ENCODE measurements around the gene CAP2. TPM values are rescaled to one million over a fixed set of nuclear protein-coding genes. Genes with fewer than 3 reads are reported as not detected.
A peak's percentile ranks its signal among the peaks of the same experiment; 100 is the strongest.

The CAP2 gene
- total and polyA plus RNA-seq, 9 of the 15 experiments (the other 6 are each of a cell fraction or from before 2014, with no cell fraction given): not detected

GRCh38 chr6:17600527-17601385, 207.4 kb downstream of the CAP2 start (continued):
- TF ChIP-seq RBBP5 (IDR thresholded peaks at IDR 0.05; ENCODE audit: borderline replicate concordance, insufficient read depth, low read length, poor library complexity, severe bottlenecking) (peak; percentile 68), ZNF134 (CRISPR knock-in tag; conservative IDR thresholded peaks at IDR 0.05) (no peak), MNT (conservative IDR thresholded peaks at IDR 0.05) (peak in 1 of 2 experiments; percentile 11; a peak in 1 of 4 replicates), PCBP1 (IDR thresholded peaks at IDR 0.05; ENCODE audit: low read depth, low read length, poor library complexity, severe bottlenecking) (peak; percentile 20), ZNF184 (CRISPR knock-in tag; IDR thresholded peaks at IDR 0.05) (no peak), ZNF449 (CRISPR knock-in tag; IDR thresholded peaks at IDR 0.05) (no peak), ZNF561 (CRISPR knock-in tag; conservative IDR thresholded peaks at IDR 0.05) (no peak), ETV5 (CRISPR knock-in tag; IDR thresholded peaks at IDR 0.05; ENCODE audit: low read depth) (0 out of 2 replicates have a peak, but pooled peaks have one; percentile 55), ZFP1 (CRISPR knock-in tag; IDR thresholded peaks at IDR 0.05) (no peak), JUND (IDR thresholded peaks at IDR 0.05; ENCODE audit: borderline replicate concordance, low read depth, low read length) (no peak), JUND (tag; IDR thresholded peaks at IDR 0.05; ENCODE audit: borderline replicate concordance, low read depth, low read length) (no peak), SMARCB1 (IDR thresholded peaks at IDR 0.05; ENCODE audit: insufficient read length, low read depth) (no peak), PHF20 (IDR thresholded peaks at IDR 0.05; ENCODE audit: partially characterized antibody) (no peak), ZNF507 (tag; conservative IDR thresholded peaks at IDR 0.05) (no peak), MCM5 (IDR thresholded peaks at IDR 0.05; ENCODE audit: low read depth) (no peak), MEF2A (IDR thresholded peaks at IDR 0.05; ENCODE audit: control insufficient read depth, low read depth, low read length) (no peak), BRD9 (IDR thresholded peaks at IDR 0.05; ENCODE audit: low read depth, partially characterized antibody) (no peak), E2F3 (CRISPR knock-in tag; IDR thresholded peaks at IDR 0.05) (no peak), EGR1 (conservative IDR thresholded peaks at IDR 0.05) (peak; percentile 97), PATZ1 (CRISPR knock-in tag; IDR thresholded peaks at IDR 0.05; ENCODE audit: borderline replicate concordance) (no peak), HCFC1 (IDR thresholded peaks at IDR 0.05; ENCODE audit: low read depth, low read length) (0 out of 2 replicates have a peak, but pooled peaks have one; percentile 9), HMGN3 (IDR thresholded peaks at IDR 0.05; ENCODE audit: borderline replicate concordance, extremely low read depth, insufficient read length, low read depth, low read length) (no peak), SMAD3 (CRISPR knock-in tag; conservative IDR thresholded peaks at IDR 0.05) (no peak)
